Measurements from ENCODE around the gene GPR42. TPM values are rescaled to one million over a fixed set of nuclear protein-coding genes. Genes with fewer than 3 reads are reported as not detected.
"Not testable (repeated sequence)": the region's sequence is repeated elsewhere in the genome, so short reads cannot be mapped to it uniquely, and the experiment has no call there.

GPR42 gene
- total and polyA plus RNA-seq, 2 experiments from 2014 or later, result not detected

DNA sequence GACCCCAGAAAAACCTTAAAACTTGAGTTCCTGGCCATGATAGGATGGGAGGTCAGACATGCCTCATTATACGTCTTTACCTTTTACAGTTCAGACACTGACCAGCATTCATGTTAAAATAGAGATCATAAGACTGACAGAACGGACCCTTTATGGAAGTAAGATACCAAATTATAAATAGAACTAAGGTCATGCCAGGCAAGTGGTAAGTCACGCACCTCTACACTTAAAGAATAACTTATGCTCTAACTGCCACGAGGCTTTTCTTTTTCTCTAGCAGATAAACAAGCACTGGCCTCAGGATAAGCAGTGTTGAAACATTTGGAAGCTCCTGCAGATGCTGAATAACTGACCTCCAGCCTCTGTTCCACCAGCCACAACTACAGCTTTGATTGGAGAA, 28.4 kb downstream of the GPR42 start:
- no peaks in the 10 kb centered on the region for H3K9me2 ChIP-seq (replicated peaks; ENCODE audit: insufficient read depth)
- TF ChIP-seq EZH2phosphoT487 (IDR thresholded peaks at IDR 0.05; ENCODE audit: low read depth, severe bottlenecking, unreplicated experiment), result no peak
- TF ChIP-seq, protein P1, sequence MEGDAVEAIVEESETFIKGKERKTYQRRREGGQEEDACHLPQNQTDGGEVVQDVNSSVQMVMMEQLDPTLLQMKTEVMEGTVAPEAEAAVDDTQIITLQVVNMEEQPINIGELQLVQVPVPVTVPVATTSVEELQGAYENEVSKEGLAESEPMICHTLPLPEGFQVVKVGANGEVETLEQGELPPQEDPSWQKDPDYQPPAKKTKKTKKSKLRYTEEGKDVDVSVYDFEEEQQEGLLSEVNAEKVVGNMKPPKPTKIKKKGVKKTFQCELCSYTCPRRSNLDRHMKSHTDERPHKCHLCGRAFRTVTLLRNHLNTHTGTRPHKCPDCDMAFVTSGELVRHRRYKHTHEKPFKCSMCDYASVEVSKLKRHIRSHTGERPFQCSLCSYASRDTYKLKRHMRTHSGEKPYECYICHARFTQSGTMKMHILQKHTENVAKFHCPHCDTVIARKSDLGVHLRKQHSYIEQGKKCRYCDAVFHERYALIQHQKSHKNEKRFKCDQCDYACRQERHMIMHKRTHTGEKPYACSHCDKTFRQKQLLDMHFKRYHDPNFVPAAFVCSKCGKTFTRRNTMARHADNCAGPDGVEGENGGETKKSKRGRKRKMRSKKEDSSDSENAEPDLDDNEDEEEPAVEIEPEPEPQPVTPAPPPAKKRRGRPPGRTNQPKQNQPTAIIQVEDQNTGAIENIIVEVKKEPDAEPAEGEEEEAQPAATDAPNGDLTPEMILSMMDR (IDR thresholded peaks at IDR 0.05; ENCODE audit: poor library complexity), result no peak
- no peak for TF ChIP-seq EZH2 (IDR thresholded peaks at IDR 0.05; ENCODE audit: borderline replicate concordance)
- H3K4me1 ChIP-seq (ENCODE audit: insufficient read depth), result no peaks in the 10 kb centered on the region
- no peaks in the 10 kb centered on the region for H3K9me3 ChIP-seq (ENCODE audit: low read depth)
- no peak overlapping the region for H3K27ac ChIP-seq
- H2AFZ ChIP-seq, result no peak overlapping the region
- DNase-seq (ENCODE audit: low spot score), result no peak
- 83% methylated on average over 4 of the region's 4 CpGs for WGBS (ENCODE audit: low lambda C conversion rate, missing lambda C conversion rate)
- H4K20me1 ChIP-seq (ENCODE audit: insufficient read depth, poor library complexity, severe bottlenecking), result no peaks in the 10 kb centered on the region
- H3K36me3 ChIP-seq (replicated peaks; ENCODE audit: insufficient read depth, low read depth), result no peaks in the 10 kb centered on the region
- H3K27me3 ChIP-seq, result no peaks in the 10 kb centered on the region
- no peaks in the 10 kb centered on the region for H3K79me2 ChIP-seq
- no peak overlapping the region for H3K4me3 ChIP-seq
- no peak overlapping the region for H3K4me2 ChIP-seq

DNA sequence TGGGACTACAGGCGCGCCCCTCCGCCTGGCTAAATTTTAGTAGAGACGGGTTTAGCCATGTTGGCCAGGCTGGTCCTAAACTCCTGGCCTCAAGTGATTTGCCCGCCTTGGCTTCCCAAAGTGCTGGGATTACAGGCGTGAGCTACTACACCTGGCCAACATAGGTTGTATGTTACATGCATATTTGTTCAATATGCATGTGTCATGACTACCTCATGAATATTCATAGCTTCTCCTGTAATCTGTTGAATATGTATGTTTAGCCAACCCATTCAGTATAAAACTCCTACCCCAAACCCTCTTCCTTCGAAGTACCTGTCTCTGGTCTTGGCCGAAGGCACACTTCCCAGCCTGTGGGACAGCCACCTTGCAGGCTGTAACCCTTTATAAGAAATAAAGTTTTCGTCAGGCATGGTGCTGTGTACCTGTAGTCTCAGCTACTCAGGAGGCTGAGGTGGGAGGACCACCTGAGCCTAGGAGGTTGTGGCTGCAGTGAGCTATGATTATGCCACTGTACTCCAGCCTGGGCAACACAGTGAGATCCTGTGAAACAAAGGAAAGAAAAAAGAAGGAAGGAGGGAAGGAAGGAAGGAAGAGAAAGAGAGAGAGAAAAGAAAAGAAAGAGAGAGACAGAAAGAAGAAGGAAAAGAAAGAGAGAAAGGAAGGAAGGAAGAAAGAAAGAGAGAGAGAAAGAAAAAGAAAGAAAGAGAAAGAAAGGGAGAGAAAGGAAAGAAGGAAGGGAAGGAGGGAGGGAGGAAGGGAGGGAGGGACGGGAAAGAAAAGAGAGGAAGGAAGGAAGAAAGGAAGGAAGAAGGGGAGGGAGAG, 29.3 kb downstream of the GPR42 start:
- Histone ChIP-seq H3K4me2 (no peak overlapping the region), H3K4me1 (ENCODE audit: insufficient read depth) (no peaks in the 10 kb centered on the region), H2AFZ (no peak overlapping the region), H3K79me2 (no peaks in the 10 kb centered on the region), H3K9me2 (replicated peaks; ENCODE audit: insufficient read depth) (no peaks in the 10 kb centered on the region), H3K36me3 (replicated peaks; ENCODE audit: insufficient read depth, low read depth) (no peaks in the 10 kb centered on the region), H3K27me3 (no peaks in the 10 kb centered on the region), H3K27ac (no peak overlapping the region), H4K20me1 (ENCODE audit: insufficient read depth, poor library complexity, severe bottlenecking) (no peaks in the 10 kb centered on the region), H3K4me3 (no peak overlapping the region), H3K9me3 (ENCODE audit: low read depth) (no peaks in the 10 kb centered on the region)
- no peak for DNase-seq (ENCODE audit: low spot score)
- TF ChIP-seq EZH2phosphoT487 (IDR thresholded peaks at IDR 0.05; ENCODE audit: low read depth, severe bottlenecking, unreplicated experiment), result no peak
- TF ChIP-seq EZH2 (IDR thresholded peaks at IDR 0.05; ENCODE audit: borderline replicate concordance), result no peak
- TF ChIP-seq, protein P1 (IDR thresholded peaks at IDR 0.05; ENCODE audit: poor library complexity), result no peak
- 82% methylated on average over 9 of the region's 10 CpGs for WGBS (ENCODE audit: low lambda C conversion rate, missing lambda C conversion rate)

DNA sequence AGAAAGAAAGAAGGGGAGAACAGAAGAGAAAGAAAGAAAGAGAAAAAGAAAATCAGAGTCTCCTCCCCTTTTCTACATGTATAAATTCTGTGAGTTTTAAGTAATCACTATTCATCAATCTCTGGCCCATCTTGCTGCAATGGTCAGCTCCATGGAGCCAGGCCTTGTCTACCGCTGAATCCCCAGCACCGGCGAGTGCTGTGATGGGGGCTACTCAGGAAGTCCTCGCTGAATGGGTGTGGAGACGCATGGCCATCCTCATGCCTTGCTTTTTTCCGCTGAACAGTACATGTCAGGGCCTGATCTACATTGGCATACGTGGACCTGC, 29.9 kb downstream of the GPR42 start:
- Histone ChIP-seq H3K9me3 (ENCODE audit: low read depth) (no peaks in the 10 kb centered on the region), H3K79me2 (no peaks in the 10 kb centered on the region), H3K4me1 (ENCODE audit: insufficient read depth) (no peaks in the 10 kb centered on the region), H4K20me1 (ENCODE audit: insufficient read depth, poor library complexity, severe bottlenecking) (no peaks in the 10 kb centered on the region), H3K4me3 (no peak overlapping the region), H3K27ac (no peak overlapping the region), H3K27me3 (no peaks in the 10 kb centered on the region), H3K4me2 (no peak overlapping the region), H3K9me2 (replicated peaks; ENCODE audit: insufficient read depth) (no peaks in the 10 kb centered on the region), H3K36me3 (replicated peaks; ENCODE audit: insufficient read depth, low read depth) (no peaks in the 10 kb centered on the region), H2AFZ (no peak overlapping the region)
- DNase-seq (ENCODE audit: low spot score), result no peak
- WGBS (ENCODE audit: low lambda C conversion rate, missing lambda C conversion rate), result 92% methylated on average over 7 of the region's 7 CpGs
- TF ChIP-seq EZH2 (IDR thresholded peaks at IDR 0.05; ENCODE audit: borderline replicate concordance) (no peak), EZH2phosphoT487 (IDR thresholded peaks at IDR 0.05; ENCODE audit: low read depth, severe bottlenecking, unreplicated experiment) (no peak)
- TF ChIP-seq, protein P1 (IDR thresholded peaks at IDR 0.05; ENCODE audit: poor library complexity), result no peak

DNA sequence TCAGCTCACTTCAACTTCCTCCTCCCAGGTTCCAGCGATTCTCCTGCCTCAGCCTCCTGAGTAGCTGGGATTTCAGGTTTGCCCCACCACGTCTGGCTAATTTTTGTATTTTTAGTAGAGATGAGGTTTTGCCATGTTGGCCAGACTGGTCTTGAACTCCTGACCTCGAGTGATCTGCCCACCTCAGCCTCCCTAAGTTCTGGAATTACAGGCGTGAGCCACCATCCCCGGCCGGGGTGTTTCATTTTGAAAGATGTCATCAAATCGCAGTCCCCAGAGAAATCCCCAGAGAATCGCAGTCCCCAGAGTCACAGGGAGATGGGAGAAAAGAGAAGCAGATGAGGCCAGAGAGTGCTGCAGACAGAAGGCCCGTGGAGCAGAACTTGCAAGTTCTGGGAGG, 30.5 kb downstream of the GPR42 start:
- H3K79me2 ChIP-seq; H3K4me2 ChIP-seq; H3K9me3 ChIP-seq (ENCODE audit: low read depth); H3K9me2 ChIP-seq (replicated peaks; ENCODE audit: insufficient read depth); H3K27ac ChIP-seq; H2AFZ ChIP-seq; H3K27me3 ChIP-seq; DNase-seq (ENCODE audit: low spot score); H4K20me1 ChIP-seq (ENCODE audit: insufficient read depth, poor library complexity, severe bottlenecking); H3K4me1 ChIP-seq (ENCODE audit: insufficient read depth); H3K4me3 ChIP-seq; H3K36me3 ChIP-seq (replicated peaks; ENCODE audit: insufficient read depth, low read depth): not testable (repeated sequence)
- 87% methylated on average over 9 of the region's 9 CpGs for WGBS (ENCODE audit: low lambda C conversion rate, missing lambda C conversion rate)

Data from hepatocyte (in vitro differentiated cells).